NCI-H748 treated with DMSO at 0.1 percent for 48 hours (cell line): Measurements from ENCODE around the gene PTPN14.

Source experiments
- DNase-seq: peaks from one replicate; lab custom pipeline; 2025; lab: John Stamatoyannopoulos, UW

The PTPN14 gene

DNA sequence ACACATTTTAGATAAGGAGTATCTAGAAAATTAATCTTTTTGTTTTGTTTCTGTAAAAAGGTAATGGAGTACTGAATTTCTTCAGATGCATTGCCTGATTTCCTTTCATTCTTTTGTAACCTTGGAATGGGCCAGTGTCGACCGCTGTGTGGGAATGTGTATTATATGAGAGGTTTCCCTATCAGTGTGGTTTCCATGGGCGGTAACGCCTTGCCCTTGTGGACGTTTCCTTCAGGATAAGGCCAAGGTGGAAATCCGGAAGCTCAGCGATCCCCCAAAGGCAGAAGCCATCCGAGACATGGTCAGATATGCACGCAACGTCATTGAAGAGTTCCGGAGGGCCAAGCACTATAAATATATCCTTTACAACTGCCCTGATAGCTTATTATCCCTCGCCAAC, 220.7 kb downstream of the PTPN14 start:
- no peak for DNase-seq

- DNase-seq: no peak
Measured at GRCh38 chr1:214330222-214330621, 221.2 kb downstream of the PTPN14 start.

DNA sequence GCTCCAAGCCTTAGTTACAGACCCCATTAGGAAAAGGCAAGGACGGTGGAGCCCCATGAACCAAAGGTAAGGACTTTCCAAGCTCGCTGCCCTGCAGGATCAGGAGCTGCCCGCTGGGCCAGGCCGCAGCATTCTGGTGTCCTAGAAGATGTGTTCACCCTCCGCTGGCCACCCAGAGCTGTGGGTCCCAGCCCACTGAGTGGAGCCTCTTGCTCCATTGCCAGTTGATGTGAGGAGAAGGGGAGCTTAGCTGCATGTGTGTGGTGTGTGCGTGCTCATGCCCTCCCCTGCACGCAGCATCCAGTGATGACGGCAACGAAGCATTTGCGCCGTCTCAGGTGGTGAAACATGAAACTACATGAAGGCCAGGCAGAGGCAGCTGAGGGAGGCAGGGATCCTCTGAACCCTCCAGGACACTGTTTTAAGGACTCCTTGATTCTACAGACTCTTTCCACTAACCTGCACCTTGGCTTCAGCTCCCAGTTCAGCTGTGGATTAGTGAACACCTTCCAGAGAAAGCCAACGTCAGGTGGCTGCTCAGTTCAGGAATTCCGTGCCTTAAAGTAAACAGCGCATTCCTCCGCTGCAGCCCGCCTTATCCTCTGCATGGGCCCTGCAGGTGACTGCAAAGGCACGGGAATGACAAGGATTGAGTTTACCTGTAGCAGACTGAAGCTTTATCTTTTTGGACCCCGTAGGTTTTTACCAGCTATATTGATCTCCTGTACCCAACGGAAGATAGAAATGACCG, 221.8 kb downstream of the PTPN14 start:
- DNase-seq: no peak

GRCh38 chr1:214328770-214329469, 222.5 kb downstream of the PTPN14 start:
- DNase-seq: peak; percentile 65

DNA sequence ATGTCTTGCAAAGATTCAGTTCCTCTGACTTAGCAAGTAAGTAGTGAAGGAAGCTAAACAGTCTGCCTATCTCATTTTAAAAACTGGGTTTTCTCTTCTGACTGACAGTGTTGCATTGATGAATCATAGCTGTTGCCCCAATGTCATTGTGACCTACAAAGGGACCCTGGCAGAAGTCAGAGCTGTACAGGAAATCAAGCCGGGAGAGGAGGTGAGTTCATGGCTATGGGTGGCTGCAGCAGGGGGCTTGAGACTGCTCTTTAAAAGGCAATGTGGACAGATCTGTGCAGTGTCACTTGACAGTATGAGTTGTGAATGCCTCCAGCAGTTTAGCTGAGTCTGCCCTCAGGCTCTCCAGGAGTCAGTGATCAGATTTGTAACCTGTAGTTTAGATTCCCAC, 223.9 kb downstream of the PTPN14 start:
- DNase-seq: no peak

DNA sequence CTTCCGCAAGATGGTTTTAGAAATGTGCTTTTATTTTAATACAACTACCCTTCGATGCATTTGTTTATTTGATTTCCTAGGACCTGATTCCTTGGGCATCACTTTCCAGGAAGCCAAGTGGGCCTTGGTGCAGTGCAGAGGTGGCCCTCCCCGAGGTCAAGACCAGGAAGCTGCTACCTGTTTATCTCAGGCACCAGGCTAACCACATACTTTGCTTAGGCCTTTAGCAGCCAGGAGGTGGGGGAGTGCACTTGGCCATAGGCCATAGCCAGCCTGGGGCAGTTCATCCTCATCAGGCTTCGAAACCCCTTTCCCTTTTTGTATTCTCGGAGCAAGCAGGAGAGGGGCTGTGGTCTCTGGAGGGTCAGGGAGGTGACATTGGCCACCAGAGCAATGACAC, 225.0 kb downstream of the PTPN14 start:
- DNase-seq: no peak

GRCh38 chr1:214324896-214325800, 226.3 kb downstream of the PTPN14 start:
- DNase-seq: no peak

DNA sequence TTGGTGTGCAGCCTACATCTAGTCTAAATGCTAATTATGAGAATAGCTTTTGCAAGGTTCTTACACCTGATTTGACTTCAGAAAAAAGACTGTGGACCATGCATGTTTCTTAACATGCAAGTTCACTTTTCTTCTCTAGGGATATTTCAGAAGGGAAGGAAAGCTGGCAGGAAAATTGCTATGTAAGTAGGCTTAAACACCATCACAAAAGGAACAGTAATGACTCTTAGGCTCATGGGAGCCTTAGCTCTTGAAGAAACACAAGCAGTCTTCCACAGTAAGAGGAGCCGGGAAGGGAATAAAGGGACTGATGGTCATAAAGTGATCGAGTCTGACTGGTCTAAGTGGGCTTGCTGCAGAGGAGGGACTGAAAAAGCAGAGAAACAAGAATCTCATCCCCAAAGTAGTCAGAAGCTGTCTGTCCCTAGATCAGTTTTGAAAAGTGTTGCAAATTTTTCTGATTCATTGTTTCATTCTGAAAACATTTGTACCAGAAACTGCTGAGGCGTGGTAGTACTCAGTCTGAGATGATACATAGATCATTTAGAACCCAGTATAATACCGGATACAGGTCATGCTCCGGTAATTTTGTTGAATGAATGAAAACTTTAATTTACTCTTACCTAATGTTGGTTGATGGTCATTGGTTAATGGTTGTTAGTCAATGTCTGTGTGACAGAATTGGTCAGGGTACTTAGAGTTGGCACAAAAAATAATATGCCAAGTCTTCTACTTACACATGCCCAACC, 229.5 kb downstream of the PTPN14 start:
- DNase-seq: no peak

DNA sequence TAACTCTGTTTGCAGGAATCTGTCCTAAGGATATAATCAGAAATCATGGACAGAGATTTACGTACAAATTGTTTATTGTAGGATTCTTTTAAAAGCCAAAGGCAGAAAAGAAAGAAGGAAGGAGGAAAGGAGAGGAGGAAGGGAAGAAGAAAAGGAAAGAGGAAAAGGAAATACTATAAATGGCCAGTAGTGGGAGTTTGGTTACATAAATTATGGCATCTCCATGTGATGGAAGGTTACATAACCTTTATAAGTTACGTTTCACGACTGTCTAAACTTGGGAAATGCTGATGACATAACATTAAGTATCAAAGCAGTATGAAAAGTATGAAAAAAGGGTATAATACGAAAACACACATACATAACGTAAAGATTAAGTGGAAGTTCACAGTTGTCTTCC, 231.5 kb downstream of the PTPN14 start:
- DNase-seq: no peak

DNA sequence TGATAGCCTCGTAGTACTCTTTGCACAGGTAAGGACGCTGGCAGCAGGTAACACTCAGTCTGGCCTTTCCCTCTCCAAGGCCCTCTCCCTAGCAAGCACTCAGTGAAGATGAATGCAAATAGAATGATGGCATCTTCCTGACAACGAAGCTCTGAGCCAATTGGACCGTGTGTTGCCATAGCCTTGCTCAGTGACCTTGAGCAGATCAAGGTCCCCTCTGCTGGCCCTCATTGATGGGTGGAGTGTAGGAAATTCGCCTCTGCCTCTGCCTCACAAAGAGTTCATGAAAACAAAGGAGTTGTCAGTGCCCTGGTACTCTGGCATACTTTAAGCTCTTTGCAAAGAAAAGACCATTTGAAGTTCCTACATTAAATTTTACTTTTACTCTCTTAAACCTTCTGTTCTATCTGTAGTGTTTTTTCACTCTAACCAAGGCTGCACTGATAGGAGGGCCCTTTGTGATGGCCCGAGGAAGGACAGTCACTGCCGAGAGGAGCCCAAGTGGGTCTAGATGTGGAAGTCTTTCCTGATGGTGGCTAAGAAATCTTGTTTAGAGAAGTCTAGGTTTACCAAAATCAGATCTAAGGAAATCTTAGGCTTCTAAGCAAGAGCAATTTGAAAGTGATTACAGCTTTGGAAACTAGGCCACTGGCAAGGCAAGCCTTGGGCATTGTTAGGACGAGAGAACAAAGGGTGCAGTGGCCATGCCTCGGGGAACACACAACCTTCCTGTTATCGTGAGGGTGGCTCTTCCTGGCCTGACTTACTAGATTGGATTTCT, 232.3 kb downstream of the PTPN14 start:
- DNase-seq: no peak

DNA sequence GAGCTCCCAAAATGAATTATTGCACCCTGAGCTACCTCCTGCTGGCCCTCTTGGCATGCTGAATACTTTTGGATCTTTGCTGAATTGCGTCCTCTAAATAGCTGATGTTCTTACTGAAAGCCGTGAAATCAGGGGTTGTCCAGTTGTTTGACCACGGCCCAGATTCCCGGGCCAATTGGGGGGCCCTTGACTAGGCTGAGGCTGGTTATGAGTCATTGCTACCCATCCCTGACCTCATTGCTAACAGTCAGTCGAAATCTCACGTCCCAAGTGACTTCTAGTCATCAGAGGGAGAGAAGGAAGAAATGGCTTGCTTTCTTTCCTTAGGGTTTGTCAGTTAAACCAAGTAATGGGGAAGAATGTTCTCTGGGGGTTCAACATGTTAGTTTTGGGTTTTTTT, 233.0 kb downstream of the PTPN14 start:
- no peak for DNase-seq

GRCh38 chr1:214317734-214318133, 233.7 kb downstream of the PTPN14 start:
- DNase-seq: no peak

DNA sequence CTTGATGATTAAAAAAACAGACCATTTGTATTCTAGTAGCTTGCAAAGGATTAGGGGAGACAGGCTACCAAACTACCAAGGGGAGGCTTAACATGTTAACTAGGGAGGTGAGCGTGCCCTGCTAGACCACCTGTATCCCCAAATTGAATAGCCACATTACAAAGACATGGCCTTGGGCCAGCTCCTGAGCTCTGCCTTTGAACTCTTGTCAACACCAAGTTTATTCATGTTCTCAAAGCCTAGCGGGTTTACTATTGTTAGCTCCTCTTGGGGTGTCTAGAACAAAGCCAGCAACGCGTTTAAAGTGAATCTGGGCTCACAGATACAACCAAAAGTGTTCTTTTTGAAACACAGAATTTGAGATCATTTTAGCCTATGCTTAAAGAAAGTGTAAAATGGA, 234.1 kb downstream of the PTPN14 start:
- no peak for DNase-seq

GRCh38 chr1:214316593-214316992, 234.8 kb downstream of the PTPN14 start:
- no peak for DNase-seq

DNA sequence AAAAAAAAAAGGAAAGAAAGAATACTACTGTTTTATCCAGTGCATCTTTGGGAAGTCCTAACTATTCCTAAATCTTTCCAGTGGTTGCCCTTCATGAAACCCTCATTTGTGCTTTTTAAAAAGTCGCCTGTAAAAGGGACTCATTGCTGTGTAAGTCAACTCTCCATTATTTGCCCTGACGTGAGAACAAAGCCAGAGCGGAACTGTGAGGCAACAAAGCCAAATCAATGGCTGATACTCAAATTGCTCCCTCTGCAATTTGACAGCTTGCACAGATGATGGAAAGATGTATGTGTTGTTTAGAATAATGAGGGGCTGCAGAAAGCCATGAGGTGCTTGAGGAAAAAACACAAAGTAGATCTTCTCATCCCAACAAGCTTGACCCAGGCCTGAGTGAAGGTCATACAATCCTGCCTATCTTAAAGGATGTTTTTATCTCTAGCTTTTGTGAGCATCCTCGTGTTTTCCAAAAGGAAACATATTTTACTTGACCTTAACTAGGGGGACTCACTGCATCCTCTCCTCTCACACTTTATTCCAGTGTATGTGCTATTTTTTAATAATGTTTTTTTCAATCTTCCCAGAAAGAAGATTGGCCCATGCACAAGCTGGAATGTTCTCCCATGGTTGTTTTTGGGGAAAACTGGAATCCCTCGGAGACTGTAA, 237.1 kb downstream of the PTPN14 start:
- DNase-seq: no peak

DNA sequence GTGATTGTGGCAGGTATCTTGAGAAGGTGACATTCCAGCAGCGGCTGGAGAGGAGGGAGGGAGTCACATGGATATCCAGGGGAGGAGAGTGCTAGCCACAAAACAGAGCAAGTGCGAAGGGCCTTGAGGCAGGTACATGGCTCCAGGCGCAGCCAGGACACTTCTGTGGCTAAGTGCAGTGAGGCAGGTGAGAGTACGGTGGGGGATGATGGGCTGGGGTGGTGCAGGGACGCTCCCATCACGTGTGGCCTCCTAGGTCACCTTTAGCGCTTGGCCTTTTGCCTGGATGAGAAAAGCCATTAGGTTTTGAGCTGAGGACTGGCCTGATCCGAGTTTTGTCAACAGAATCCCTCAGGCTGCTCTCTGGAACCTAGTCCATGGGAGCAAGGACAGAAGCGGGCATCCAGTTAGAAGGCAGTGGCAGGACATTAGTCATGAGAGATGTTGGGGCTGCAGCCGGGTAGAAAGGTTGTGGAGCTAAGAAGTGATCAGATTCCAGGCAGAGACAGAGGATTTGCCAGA, 238.8 kb downstream of the PTPN14 start:
- DNase-seq: no peak

- no peak for DNase-seq
Measured at GRCh38 chr1:214310777-214311690, 240.4 kb downstream of the PTPN14 start.

- DNase-seq: no peak
Measured at GRCh38 chr1:214310010-214310409, 241.4 kb downstream of the PTPN14 start.

DNA sequence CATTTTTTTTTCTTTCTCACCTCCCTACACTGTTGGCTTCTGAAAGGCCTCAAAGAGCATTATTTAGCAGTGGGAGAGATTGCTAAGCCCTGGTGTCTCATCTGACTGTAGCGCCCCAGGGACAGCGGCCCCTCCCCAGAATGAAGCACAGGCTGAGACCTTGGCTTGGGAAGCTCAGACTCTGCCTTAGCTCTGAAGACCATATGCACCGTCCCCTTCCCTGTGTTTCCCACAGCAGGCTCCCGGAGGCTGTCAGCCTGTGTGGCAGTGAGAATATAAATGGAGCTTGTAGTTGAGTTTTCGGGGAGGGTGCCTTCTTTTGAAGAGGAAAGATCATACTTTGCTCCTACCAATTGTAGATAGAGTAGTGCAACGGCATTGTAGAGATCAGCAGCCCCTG, 245.1 kb downstream of the PTPN14 start:
- no peak for DNase-seq
